Smooth muscle cell (in vitro differentiated cells): ENCODE data around the gene MIER2. TPM values are rescaled to one million over a fixed set of nuclear protein-coding genes. Genes with fewer than 3 reads are reported as not detected.

Experiments used
- DNase-seq: peaks from one replicate; lab custom pipeline; 2025; ENCODE audit not compliant: unreplicated experiment; lab: John Stamatoyannopoulos, UW
- H2AFZ ChIP-seq: fragments of 200-600 bp; sonication (generic); 2 replicates; pipeline ENCODE4 v1.6.0; 2016; ENCODE audit warnings: antibody characterized with exemption, low read depth, mild to moderate bottlenecking
- H3F3A ChIP-seq: fragments of 200-600 bp; sonication (generic); 2 replicates; pipeline ENCODE4 v1.6.0; 2017; ENCODE audit warnings: antibody characterized with exemption, low read depth
- H3K27ac ChIP-seq: fragments of 200-600 bp; sonication (generic); 2 replicates; pipeline ENCODE4 v1.5.1; 2016; ENCODE audit warnings: low read depth, mild to moderate bottlenecking
- H3K27me3 ChIP-seq: fragments of 200-600 bp; sonication (generic); 2 replicates; pipeline ENCODE4 v1.6.1; 2016; ENCODE audit warnings: low read depth, mild to moderate bottlenecking
- H3K36me3 ChIP-seq: fragments of 200-600 bp; sonication (generic); 2 replicates; pipeline ENCODE4 v1.5.1; 2016; ENCODE audit warnings: low read depth
- H3K4me1 ChIP-seq: fragments of 200-600 bp; sonication (generic); 2 replicates; pipeline ENCODE4 v1.5.1; 2016; ENCODE audit warnings: low read depth
- H3K4me2 ChIP-seq: fragments of 200-600 bp; sonication (generic); 2 replicates; pipeline ENCODE4 v1.6.0; 2016; ENCODE audit warnings: mild to moderate bottlenecking
- H3K4me3 ChIP-seq: fragments of 200-600 bp; sonication (generic); 2 replicates; pipeline ENCODE4 v1.5.1; 2016; ENCODE audit warnings: mild to moderate bottlenecking
- H3K79me2 ChIP-seq: fragments of 200-600 bp; sonication (generic); 2 replicates; pipeline ENCODE4 v1.6.0; 2016; ENCODE audit warnings: low read depth, mild to moderate bottlenecking
- H3K9ac ChIP-seq: fragments of 200-600 bp; sonication (generic); 2 replicates; pipeline ENCODE4 v1.6.0; 2016; ENCODE audit warnings: low read depth
- H3K9me3 ChIP-seq: fragments of 200-600 bp; sonication (generic); replicated peaks from 2 replicates; pipeline ENCODE4 v1.5.1; 2016; ENCODE audit warnings: low read depth
- H4K20me1 ChIP-seq: fragments of 200-600 bp; sonication (generic); 2 replicates; pipeline ENCODE4 v1.6.0; 2016; ENCODE audit warnings: low read depth
- CTCF ChIP-seq: fragments of 200-600 bp; sonication (generic); IDR thresholded peaks from 2 replicates; pipeline ENCODE4 v1.5.1; 2017; ENCODE audit warnings: borderline replicate concordance, mild to moderate bottlenecking, antibody characterized with exemption; ENCODE audit not compliant: insufficient read depth, poor library complexity, severe bottlenecking
- WGBS: methylation state at CpG from one replicate; pipeline ENCODE4 v1.1.7; 2016; ENCODE audit warnings: low lambda C conversion rate; 5-methylcytosine and 5-hydroxymethylcytosine counted together
- polyA plus RNA-seq: library from polyadenylated mRNA; unstranded; fragments of >200 nt; fragmentation: Nextera tagmentation; extraction: Ambion mirVana; gene quantifications from 2 replicates; pipeline ENCODE4 v1.2.1, GENCODE V29; 2016
- total RNA-seq: library from RNA; depleted of rRNA; stranded (reverse); fragments of >200 nt; gene quantifications from 2 replicates; pipeline ENCODE4 v1.2.3, GENCODE V29; 2014

MIER2 gene
- total and polyA plus RNA-seq, 2 experiments from 2014 or later, result 12.7 to 79.7 TPM

- Histone ChIP-seq H2AFZ (no peak overlapping the region), H3K4me1 (no peaks in the 10 kb centered on the region), H3K79me2 (peaks cover 85% of the 10 kb centered on the region), H3K27me3 (no peaks in the 10 kb centered on the region), H3K9ac (no peak overlapping the region), H3K4me3 (no peak overlapping the region), H4K20me1 (peaks cover 79% of the 10 kb centered on the region), H3K9me3 (no peaks in the 10 kb centered on the region), H3K4me2 (no peak overlapping the region), H3K36me3 (peaks cover under 1% of the 10 kb centered on the region), H3F3A (no peaks in the 10 kb centered on the region), H3K27ac (no peak overlapping the region)
- 86% methylated on average over 9 of the region's 9 CpGs for WGBS
- TF ChIP-seq CTCF, result no peak
- DNase-seq, result no peak
These were observed 9.5 kb downstream of the MIER2 start for GRCh38 chr19:335072-335471.

GRCh38 chr19:334296-335071, 10.1 kb downstream of the MIER2 start:
- WGBS, result 93% methylated on average over 19 of the region's 19 CpGs
- peaks cover 79% of the 10 kb centered on the region for H3K79me2 ChIP-seq
- H3K27ac ChIP-seq, result no peak overlapping the region
- no peak overlapping the region for H2AFZ ChIP-seq
- H3K27me3 ChIP-seq, result no peaks in the 10 kb centered on the region
- TF ChIP-seq CTCF, result no peak
- H4K20me1 ChIP-seq, result peaks cover 76% of the 10 kb centered on the region
- H3K36me3 ChIP-seq, result peaks cover 5% of the 10 kb centered on the region
- H3K4me3 ChIP-seq, result no peak overlapping the region
- no peak overlapping the region for H3K4me2 ChIP-seq
- no peak overlapping the region for H3K9ac ChIP-seq
- no peaks in the 10 kb centered on the region for H3K9me3 ChIP-seq
- no peaks in the 10 kb centered on the region for H3K4me1 ChIP-seq
- H3F3A ChIP-seq, result no peaks in the 10 kb centered on the region
- DNase-seq, result no peak

- H3K4me3 ChIP-seq, result no peak overlapping the region
- 100% methylated on average over 8 of the region's 8 CpGs for WGBS
- H3K4me1 ChIP-seq, result no peaks in the 10 kb centered on the region
- no peaks in the 10 kb centered on the region for H3K27me3 ChIP-seq
- DNase-seq, result no peak
- no peak for TF ChIP-seq CTCF
- H3K36me3 ChIP-seq, result peaks cover 19% of the 10 kb centered on the region
- no peak overlapping the region for H3K4me2 ChIP-seq
- H3K27ac ChIP-seq, result no peak overlapping the region
- no peaks in the 10 kb centered on the region for H3F3A ChIP-seq
- H3K9me3 ChIP-seq, result no peaks in the 10 kb centered on the region
- H3K79me2 ChIP-seq, result peaks cover 60% of the 10 kb centered on the region
- peaks cover 64% of the 10 kb centered on the region for H4K20me1 ChIP-seq
- no peak overlapping the region for H2AFZ ChIP-seq
- H3K9ac ChIP-seq, result no peak overlapping the region
These were observed 14.1 kb downstream of the MIER2 start for GRCh38 chr19:330503-330902.

- Histone ChIP-seq H3K4me1 (no peaks in the 10 kb centered on the region), H3K27ac (no peak overlapping the region), H3K9ac (no peak overlapping the region), H3F3A (no peaks in the 10 kb centered on the region), H3K9me3 (no peaks in the 10 kb centered on the region), H3K4me3 (no peak overlapping the region), H3K79me2 (peaks cover 54% of the 10 kb centered on the region), H4K20me1 (peaks cover 60% of the 10 kb centered on the region), H3K36me3 (peaks cover 19% of the 10 kb centered on the region), H2AFZ (no peak overlapping the region), H3K4me2 (no peak overlapping the region), H3K27me3 (no peaks in the 10 kb centered on the region)
- no peak for DNase-seq
- no peak for TF ChIP-seq CTCF
- 98% methylated on average over 7 of the region's 7 CpGs for WGBS
These were observed 14.7 kb downstream of the MIER2 start for GRCh38 chr19:329876-330275.
